Measurements from ENCODE around the gene IFNGR2.
"Not testable (repeated sequence)": the region's sequence is repeated elsewhere in the genome, so short reads cannot be mapped to it uniquely, and the experiment has no call there.

GRCh38 chr21:33381381-33381780 lies 21.8 kb upstream of the IFNGR2 start:
- not testable (repeated sequence) for TF ChIP-seq ZNF792 (CRISPR knock-in tag; IDR thresholded peaks at IDR 0.05); JUN (CRISPR knock-in tag; IDR thresholded peaks at IDR 0.05); POLR2A (IDR thresholded peaks at IDR 0.05; ENCODE audit: insufficient read depth in 1 of 2, low read depth in 2 of 2, low read length in 2 of 2); MTA1 (CRISPR knock-in tag; IDR thresholded peaks at IDR 0.05; ENCODE audit: borderline replicate concordance); NFYB (CRISPR knock-in tag; IDR thresholded peaks at IDR 0.05); EP300 (IDR thresholded peaks at IDR 0.05; ENCODE audit: low read depth in 2 of 2, low read length in 2 of 2); EP300 (CRISPR knock-in tag; IDR thresholded peaks at IDR 0.05; ENCODE audit: borderline replicate concordance); SUZ12 (IDR thresholded peaks at IDR 0.05; ENCODE audit: low read depth, low read length); NFAT5 (CRISPR knock-in tag; IDR thresholded peaks at IDR 0.05); ZBTB3 (CRISPR knock-in tag; IDR thresholded peaks at IDR 0.05; ENCODE audit: borderline replicate concordance, low read depth); ZNF552 (CRISPR knock-in tag; IDR thresholded peaks at IDR 0.05; ENCODE audit: borderline replicate concordance); ZBTB8A (CRISPR knock-in tag; IDR thresholded peaks at IDR 0.05; ENCODE audit: borderline replicate concordance, low read depth)
- TF ChIP-seq, protein P1, sequence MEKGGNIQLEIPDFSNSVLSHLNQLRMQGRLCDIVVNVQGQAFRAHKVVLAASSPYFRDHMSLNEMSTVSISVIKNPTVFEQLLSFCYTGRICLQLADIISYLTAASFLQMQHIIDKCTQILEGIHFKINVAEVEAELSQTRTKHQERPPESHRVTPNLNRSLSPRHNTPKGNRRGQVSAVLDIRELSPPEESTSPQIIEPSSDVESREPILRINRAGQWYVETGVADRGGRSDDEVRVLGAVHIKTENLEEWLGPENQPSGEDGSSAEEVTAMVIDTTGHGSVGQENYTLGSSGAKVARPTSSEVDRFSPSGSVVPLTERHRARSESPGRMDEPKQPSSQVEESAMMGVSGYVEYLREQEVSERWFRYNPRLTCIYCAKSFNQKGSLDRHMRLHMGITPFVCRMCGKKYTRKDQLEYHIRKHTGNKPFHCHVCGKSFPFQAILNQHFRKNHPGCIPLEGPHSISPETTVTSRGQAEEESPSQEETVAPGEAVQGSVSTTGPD (CRISPR knock-in tag; IDR thresholded peaks at IDR 0.05) = not testable (repeated sequence)
- TF ChIP-seq, protein P2, sequence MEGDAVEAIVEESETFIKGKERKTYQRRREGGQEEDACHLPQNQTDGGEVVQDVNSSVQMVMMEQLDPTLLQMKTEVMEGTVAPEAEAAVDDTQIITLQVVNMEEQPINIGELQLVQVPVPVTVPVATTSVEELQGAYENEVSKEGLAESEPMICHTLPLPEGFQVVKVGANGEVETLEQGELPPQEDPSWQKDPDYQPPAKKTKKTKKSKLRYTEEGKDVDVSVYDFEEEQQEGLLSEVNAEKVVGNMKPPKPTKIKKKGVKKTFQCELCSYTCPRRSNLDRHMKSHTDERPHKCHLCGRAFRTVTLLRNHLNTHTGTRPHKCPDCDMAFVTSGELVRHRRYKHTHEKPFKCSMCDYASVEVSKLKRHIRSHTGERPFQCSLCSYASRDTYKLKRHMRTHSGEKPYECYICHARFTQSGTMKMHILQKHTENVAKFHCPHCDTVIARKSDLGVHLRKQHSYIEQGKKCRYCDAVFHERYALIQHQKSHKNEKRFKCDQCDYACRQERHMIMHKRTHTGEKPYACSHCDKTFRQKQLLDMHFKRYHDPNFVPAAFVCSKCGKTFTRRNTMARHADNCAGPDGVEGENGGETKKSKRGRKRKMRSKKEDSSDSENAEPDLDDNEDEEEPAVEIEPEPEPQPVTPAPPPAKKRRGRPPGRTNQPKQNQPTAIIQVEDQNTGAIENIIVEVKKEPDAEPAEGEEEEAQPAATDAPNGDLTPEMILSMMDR (CRISPR knock-in tag; IDR thresholded peaks at IDR 0.05) = not testable (repeated sequence)
- TF ChIP-seq, protein P3, sequence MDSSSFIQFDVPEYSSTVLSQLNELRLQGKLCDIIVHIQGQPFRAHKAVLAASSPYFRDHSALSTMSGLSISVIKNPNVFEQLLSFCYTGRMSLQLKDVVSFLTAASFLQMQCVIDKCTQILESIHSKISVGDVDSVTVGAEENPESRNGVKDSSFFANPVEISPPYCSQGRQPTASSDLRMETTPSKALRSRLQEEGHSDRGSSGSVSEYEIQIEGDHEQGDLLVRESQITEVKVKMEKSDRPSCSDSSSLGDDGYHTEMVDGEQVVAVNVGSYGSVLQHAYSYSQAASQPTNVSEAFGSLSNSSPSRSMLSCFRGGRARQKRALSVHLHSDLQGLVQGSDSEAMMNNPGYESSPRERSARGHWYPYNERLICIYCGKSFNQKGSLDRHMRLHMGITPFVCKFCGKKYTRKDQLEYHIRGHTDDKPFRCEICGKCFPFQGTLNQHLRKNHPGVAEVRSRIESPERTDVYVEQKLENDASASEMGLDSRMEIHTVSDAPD (CRISPR knock-in tag; IDR thresholded peaks at IDR 0.05) = not testable (repeated sequence)

All from HepG2 (cell line).